GM04504 (cell line): ENCODE measurements around the gene CCDC107.
"Not testable (repeated sequence)": the region's sequence is repeated elsewhere in the genome, so short reads cannot be mapped to it uniquely, and the experiment has no call there.

Experiments
- DNase-seq: peaks from one replicate; pipeline ENCODE4 v3.0.0-alpha.2; 2012; ENCODE audit warnings: low read depth

CCDC107 gene

DNA sequence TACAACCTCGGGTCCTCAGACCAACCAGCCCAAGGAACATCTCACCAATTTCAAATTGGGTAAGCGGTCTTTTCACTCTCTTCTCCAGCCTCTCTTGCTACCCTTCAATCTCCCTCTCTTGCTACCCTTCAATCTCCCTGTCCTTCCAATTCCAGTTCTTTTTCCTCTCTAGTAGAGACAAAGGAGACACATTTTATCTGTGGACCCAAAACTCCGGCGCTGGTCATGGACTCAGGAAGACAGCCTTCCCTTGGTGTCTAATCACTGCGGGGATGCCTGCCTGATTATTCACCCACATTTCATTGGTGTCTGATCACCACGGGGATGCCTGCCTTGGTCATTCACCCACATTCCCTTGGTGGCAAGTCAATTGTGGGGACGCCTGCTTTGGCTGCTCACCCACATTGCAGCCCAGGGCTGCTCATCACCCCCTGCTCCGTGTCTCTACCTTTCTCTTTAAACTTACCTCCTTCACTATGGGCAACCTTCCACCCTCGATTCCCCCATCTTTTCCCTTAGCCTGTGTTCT is 20.6 kb upstream of the CCDC107 start:
- DNase-seq: not testable (repeated sequence)

DNA sequence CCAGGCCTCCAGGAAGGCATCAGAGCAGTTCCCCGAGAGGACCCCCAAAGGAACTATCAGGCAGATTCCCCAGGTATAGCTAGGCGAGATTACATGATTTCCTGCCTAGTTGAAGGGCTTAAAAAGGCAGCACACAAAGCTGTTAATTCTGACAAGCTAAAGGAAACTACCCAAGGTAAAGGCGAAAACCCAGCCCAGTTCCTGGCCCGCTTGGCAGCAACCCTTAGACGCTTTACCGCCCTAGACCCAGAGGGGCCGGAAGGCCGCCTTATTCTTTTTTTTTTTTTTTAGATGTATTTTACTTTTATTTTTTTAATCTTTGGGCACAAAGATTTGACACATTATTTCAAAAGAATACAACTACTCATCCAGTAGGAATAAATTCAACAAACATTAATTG is 19.3 kb upstream of the CCDC107 start:
- DNase-seq: not testable (repeated sequence)

DNA sequence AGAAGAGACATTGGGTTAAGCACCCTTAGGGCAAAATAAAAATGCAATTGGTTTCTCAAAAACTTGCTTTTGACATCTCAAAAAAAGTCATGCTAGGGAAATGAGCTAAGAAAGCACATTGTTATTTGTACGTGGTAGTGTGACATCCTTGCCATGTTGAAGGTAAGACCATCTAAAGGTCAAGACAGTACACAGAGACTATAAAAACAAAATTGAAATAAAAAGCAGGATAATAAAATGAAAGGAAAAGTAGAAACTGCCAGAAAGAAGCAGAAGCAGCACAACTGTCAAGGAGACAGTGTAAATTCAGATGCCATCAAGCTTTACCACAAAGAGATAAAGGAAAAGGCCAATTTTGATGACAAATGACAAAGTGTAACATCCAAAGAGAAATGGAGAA is 18.9 kb upstream of the CCDC107 start:
- DNase-seq: not testable (repeated sequence)

- DNase-seq: no peak
Measured at GRCh38 chr9:35639631-35640030, 18.5 kb upstream of the CCDC107 start.

DNA sequence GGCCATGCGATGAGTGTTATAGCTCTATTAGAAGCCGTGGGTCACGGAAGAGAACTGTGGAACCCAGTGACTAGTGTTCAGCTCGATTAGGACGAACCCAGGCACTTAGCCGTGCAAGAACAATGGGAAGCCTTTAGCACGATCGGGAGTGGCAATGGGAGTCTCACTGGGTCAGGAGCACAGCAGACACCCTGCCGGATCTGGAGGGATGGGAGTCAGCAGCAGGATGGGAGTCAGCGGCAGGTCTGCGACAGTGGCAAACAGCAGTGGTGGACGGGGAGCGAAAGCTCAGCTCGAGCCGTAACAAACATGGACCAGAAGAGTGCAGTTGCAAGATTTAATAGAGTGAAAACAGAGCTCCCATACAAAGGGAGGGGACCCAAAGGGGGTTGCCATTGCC is 17.7 kb upstream of the CCDC107 start:
- not testable (repeated sequence) for DNase-seq

- DNase-seq: not testable (repeated sequence)
Measured at GRCh38 chr9:35641478-35641877, 16.6 kb upstream of the CCDC107 start.

GRCh38 chr9:35643046-35643445 is 15.0 kb upstream of the CCDC107 start:
- DNase-seq: no peak

- DNase-seq: not testable (repeated sequence)
Measured at GRCh38 chr9:35645736-35646135, 12.4 kb upstream of the CCDC107 start.

- no peak for DNase-seq
Measured at GRCh38 chr9:35646153-35646532, 11.9 kb upstream of the CCDC107 start.

DNA sequence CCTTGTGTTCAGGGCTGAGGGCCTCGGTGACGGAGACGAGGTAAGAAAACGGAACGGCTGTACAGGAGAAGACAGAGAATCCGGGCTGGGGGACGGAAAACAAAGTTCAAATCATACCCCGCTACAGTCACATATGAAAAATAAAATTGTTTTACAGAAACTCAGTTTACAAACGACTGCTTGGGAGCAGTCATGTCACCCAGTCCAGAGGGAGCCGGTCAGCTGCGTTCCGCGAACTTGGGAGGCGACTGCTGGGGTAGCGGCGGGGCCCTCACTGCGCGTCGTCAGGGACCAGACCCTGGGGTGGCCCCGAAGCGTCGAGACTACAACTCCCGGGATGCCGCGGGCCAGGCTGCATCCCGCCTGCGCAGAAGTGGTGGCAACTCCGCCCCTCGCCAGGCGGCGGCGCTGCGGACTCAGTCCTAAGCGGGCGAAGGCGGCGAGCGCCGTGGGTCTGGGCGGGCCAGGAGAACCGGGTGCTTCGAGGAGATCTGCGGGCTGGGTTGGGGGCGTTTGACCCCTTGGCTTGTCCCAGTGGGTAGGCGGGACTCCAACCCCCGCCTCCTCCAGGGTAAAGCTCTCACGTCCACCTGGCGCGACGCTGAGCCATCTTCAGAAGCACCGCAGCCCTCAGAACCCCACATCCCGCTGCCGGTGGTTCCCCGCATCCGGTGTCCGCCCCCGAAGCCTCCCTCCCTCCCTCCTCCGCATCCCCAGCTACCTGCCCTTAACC is 11.4 kb upstream of the CCDC107 start:
- no peak for DNase-seq

DNA sequence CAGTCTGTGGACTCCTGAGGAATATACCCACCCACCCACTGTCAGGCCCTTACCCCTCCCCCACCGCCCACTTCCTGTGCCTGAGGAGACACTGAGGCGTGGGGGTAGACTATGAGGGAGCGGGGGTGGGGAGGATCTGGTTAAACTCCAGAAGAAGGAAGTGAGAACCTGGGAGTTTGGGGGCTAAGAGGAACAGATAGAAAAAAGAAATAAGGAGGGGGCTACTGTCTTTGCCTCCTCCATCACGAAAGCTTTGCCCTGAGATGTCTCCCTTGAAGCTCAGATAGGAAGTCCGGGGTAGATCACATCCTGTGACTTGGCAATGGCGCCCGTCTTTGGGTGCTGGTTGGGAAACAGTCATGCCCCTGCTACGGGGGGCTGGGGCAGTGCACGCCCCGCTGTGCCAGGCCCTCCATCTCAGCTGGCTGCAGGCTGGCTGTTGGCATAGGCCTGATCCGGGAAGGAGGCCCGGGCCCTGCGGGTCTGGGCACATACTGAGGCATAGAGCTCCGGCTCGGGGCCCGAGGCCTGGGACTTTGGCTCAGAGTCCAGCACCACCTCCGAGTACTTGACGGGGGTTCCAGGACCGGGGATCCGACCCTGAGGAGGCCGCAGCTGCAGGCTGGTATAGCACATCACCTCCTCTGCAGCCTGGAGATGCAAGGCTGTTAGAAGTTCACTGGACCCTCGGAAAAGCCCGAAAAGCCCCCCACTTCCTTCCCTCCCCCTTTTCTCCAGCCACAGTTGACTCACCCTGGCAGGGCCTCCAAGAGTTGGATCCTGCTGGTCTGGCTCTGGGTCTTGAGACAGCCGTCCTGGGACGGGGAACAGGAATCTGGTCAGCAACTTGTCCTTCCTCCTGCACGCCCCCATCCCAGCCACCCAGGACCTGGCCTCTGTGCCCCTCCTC is 8.4 kb upstream of the CCDC107 start:
- no peak for DNase-seq

DNA sequence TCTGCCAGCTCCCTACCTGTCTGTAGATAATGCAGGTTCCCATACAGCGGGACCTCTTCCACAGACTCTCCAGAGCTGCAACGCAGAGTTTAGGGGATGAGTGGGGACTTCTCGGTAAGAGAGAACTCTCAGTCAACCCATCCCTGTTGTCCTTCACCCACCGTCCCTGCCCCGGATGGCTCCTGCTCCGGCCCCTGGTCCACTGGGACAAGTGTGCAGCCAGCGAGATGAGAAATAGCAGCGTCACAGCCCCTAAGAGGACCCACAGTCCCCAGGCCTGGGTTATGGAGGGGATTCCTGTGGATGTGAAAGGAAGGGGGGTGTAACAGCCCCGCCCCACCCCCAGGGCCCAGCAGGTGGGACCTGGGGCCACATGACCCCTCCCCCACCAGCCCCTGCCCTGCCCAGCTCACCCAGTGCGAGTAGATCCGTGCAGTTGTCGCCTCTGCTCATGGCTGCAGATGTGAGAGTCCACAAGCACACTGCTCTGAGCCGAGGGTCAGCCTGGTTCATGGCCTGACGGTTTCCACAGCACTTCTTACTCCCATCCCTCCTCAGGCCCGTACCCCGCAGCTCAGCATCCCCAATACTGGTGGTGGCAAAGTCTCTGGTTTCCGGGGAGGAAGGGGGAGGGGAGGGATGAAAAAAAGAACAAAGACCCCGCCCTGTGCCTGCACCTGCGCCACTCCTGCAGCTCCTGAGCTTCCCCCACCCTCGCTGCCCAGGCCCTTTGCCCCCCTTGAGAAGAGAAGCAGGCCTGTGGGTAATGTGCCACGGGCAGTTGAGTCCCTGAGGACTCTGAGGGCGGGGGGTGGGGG is 7.5 kb upstream of the CCDC107 start, which contains the start of gene SIT1:
SIT1 (minus strand) TSS at position 591 of the 818 bp plus-strand sequence; CDS start at position 513, 78 bp downstream.
- no peak for DNase-seq

DNA sequence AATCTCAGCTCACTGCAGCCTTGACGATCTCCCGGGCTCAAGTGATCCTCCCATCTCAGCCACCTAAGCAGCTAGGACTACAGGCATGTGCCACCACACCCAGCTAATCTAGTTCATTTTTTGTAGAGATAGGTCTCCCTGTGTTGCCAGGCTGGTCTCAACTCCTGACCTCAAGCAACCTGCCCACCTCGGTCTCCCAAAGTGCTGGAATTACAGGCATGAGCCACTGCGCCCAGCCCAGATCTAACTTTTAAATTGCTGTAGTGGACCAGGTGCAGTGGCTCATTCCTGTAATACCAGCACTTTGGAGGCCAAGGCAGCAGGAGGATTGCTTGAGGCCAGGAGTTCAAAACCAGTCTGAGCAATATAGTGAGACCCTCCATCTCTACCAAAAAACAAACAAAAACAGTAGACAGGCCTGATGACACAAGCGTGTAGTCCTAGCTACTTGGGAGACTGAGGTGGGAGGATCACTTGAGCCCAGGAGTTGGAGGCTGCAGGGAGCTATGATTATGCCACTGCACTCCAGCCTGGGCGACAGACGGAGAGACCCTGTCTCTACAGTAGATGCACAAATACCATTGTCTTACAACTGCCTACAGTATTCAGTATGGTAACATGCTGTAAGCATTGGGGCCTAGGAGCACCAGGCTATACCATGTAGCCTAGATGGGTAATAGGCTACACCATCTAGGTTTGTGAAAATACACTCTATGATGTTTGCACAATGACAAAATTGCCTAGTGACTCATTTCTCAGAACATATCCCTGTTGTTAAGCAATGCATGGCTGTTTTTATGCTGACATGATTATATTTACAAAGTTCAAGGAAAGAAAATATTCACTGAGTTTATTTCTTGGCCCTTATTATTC is 5.9 kb upstream of the CCDC107 start:
- DNase-seq: no peak

DNA sequence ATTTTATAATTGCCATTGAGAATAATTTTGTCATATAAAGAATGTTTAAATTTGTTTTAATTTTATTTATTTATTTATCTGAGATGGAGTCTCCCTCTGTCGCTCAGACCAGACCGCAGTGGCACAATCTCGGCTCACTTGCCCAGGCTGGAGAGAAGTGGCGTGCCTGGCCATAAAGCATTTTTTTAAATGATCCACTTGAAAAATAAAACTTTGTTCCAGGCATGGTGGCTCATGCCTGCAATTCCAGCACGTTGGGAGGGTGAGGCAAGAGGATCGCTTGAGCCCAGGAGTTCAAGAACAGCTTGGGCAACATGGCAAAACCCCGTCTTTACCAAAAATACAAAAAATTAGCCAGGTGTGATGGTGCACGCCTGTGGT is 5.3 kb upstream of the CCDC107 start:
- DNase-seq: no peak

DNA sequence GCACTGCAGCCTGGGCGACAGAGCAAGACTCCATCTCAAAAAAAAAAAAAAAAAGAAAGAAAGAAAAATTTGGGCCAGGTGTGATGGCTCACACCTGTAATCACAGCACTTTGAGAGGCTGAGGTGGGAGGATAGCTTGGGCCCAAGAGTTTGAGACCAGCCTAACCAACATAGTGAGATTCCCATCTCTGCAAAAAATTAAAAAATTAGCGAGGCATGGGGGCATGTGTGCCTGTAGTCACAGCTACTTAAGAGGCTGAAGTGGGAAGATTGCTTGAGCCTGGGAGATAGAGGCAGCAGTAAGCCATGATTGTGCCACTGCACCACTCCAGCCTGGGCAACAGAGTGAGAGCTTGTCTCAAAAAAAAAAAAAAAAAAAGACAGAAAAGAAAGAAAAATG is 4.5 kb upstream of the CCDC107 start:
- no peak for DNase-seq

GRCh38 chr9:35656348-35656747 is 1.7 kb upstream of the CCDC107 start:
- no peak for DNase-seq

- DNase-seq: no peak
Measured at GRCh38 chr9:35656831-35657545, 1.1 kb upstream of the CCDC107 start.

GRCh38 chr9:35657546-35658136 is 451 bp upstream of the CCDC107 start, which contains the start of gene RMRP:
Gene RMRP, minus strand, starts transcription at chr9:35658019.
- peak; percentile 99 for DNase-seq

DNA sequence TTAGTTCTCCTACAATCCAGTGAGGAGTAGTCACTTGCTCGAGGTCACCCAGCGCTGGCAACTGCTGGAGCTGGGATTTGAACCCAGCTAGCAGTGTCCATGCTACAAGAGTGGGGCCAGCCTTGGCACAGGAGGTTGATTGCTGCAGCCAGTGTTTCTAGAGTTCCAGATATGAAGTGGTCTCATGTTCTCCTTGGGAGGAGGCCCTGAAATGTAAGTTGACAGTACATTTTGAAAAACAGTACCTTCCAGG is 802 bp downstream of the CCDC107 start:
- no peak for DNase-seq

GRCh38 chr9:35659340-35659739 is 1.2 kb downstream of the CCDC107 start:
- DNase-seq: no peak
